Activated T-cell treated with anti-CD3 and anti-CD28 coated beads for 4 hours (primary cell): ENCODE results near the gene GC.
"Not testable (repeated sequence)": the region's sequence is repeated elsewhere in the genome, so short reads cannot be mapped to it uniquely, and the experiment has no call there.

Source experiments
- DNase-seq: peaks from one replicate; pipeline ENCODE4 v3.0.0-alpha.2; 2020

The GC gene, protein sequence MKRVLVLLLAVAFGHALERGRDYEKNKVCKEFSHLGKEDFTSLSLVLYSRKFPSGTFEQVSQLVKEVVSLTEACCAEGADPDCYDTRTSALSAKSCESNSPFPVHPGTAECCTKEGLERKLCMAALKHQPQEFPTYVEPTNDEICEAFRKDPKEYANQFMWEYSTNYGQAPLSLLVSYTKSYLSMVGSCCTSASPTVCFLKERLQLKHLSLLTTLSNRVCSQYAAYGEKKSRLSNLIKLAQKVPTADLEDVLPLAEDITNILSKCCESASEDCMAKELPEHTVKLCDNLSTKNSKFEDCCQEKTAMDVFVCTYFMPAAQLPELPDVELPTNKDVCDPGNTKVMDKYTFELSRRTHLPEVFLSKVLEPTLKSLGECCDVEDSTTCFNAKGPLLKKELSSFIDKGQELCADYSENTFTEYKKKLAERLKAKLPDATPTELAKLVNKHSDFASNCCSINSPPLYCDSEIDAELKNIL

DNA sequence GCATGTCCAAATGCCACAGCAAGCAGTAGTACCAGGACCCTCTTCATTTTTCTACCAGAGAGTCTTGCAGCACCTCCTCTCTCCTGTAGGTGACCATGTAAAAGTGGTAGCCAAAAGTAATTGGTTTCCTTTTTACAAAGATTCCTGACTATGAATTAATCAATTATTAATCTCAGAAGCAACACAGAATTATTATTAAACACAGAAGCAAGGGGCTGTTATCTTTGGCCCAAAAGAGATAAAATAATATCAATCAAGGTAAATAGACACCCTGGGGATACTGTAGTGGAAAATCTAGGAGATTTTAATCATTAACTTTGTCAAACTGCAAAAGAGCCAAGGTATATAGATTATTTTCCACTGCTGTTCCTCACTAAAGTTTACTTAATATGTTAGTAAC lies at the start of gene GC:
Gene GC (minus strand): TSS at position 108 of the 400 bp plus-strand sequence. CDS start 61 bp downstream, at position 47.
- no peak for DNase-seq

DNA sequence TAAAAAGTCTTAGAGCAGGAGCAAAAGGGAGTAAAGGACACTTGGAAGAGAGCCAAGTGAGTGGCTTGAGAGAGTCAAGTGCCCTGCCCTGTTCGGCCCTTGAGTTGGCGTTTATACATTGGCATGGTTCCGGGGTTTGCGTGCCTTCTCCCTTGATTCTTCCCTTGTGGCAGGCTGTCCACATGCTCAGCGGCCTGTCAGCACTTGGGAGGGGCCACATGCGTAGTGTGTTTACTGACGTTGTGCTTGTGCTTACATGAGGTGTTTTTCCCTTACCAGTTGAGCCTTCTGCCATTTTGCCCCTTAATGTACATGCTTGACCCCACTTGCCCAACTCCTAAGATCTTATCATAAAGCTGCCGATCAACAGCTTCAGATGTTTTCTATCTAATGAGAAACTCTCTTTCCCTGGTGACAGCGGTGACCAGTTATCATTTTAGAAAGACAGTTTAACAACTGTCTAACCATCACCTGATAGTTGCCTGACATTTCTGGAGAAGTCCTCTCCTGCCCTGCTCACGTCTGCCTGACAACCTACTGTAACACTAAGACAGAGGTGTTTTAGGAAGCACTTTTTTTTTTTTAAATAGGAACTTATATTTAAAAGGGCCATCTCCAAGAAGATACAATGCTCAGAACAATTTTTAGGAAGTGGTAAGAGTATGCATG lies 49.5 kb upstream of the GC start:
- no peak for DNase-seq

DNA sequence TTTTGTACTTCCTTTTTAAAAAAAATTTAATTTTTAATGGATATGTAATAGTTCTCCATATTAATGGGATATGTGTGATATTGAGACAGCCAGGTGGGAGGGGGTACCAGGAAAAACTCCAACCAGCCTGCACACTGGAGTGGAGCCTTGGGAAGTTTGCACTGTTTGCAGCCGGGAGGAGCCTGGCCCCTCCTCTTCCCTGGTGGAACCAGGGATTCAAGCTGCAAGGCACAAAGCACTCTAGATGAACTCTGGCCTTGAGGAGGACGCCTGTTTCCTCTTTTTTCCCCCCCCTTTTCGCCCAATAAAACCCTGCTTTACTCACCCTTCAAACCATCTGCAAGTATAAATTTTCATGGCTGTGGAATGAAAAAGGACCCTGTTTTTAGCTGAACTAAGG lies 48.2 kb upstream of the GC start:
- DNase-seq, result no peak

DNA sequence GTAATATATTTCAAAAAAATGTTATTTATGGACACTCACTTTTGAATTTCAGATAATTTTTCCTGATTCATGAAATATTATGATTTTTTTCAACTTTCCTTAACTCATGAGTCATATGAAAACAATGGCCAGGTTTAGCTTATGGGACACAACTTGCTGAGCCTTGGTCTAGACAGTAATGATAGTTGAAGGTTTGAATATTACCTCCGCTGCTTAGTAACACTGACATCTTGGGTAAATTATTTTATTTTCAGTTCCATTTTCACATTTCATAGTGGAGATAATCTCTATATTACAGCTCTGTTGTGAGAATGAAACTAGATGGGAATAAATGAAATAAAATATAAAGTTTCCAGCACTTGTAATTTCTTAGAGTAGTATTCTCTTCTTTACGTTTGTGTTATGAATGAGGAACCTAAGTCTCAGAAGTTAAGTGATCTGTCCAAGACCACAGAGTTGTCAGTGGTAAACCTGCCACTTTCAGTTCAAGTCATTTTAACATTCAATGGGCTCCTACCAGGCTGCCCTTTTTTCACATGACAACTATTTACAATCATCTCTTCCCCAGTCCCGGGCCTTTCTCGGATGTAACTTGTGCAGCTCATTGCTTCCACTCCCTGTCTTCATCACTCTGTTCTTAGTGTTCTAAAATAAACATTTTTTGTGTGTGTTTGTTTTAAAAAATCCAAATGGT lies 46.8 kb upstream of the GC start:
- DNase-seq, result no peak

DNA sequence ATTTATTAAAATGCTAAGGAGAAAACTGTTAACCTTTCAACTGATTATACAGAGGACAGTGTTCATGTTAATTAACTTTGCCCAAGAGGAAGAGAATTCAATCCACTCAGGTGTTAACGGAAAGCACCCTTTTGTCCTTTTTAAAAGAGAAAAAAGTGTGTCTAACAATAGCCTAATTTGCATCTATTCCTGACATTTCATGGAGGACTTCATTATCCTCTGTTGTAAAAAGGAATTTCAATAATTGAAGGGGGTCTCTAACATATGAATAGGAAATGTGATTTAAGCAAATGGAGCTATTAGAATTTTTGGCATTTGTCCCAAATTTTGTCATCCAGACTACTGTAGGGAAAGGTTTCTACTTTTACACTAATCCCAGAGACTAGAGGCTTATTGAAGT lies 44.6 kb upstream of the GC start:
- DNase-seq, result no peak

DNA sequence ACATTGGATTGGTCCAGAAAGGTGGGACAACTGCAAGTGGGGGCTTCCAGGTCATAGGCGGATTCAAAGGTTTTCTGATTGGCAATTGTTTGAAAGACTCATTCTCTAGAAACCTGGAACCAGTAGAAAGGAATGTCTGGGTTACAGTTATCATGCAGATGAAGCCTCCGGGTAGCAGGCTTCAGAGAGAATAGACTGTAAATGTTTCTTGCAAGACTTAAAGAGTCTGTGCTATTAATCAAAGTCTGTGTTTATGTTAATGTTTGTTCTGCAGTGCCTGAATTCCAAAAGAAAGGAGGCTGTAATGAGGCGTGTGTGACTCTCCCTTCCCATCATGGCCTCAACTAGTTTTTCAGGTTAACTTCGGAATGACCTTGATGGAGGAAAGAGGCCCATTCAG lies 43.9 kb upstream of the GC start:
- DNase-seq, result no peak

DNA sequence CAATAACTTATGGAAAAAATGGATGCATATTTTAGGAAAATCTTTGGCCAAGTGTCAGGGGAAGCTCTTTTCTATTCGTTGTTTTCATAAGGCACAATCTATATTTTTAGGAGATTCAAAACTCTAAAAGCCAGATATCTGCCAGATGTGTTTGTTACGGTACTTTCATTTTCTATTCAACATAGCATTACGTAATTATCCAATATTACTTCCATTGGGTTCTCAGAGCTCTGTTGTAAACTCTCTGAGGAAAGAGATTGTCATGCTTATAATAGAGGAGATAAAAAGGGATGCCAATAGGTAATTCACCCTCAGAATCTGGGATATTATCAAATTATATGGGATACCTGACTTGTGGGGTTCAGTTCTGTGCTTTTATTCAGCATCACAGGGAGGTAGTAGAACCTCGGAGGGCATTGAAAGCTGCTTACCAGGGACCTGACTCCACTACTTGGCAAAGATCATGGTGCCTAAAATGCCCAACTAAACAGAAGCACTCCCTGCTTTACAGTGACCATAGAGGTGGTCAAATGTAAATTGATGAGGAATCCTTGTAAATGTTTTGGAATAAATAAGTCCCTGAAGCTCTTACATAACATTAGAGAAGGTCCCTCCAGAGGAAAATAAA lies 32.9 kb upstream of the GC start:
- no peak for DNase-seq

DNA sequence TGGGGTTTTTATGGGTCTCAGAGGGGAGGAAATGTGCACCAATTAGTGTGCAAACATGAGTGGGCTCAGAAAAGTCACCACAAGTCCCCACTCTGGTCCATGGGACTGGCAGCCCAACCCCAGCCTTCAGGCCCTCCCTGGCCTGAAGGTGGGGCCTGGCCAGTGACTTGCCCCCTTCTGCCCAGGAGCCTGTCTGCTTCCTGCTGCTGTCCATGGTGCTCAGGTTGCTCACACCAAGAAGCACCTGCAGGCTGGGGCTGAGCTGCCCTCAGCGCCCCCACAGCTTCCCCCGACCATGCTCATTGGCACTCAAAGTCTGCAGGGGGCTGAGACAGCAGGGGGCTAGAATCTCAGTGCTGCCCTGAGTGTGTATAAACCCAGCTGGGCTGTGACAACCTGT lies 30.6 kb upstream of the GC start:
- DNase-seq, result no peak

DNA sequence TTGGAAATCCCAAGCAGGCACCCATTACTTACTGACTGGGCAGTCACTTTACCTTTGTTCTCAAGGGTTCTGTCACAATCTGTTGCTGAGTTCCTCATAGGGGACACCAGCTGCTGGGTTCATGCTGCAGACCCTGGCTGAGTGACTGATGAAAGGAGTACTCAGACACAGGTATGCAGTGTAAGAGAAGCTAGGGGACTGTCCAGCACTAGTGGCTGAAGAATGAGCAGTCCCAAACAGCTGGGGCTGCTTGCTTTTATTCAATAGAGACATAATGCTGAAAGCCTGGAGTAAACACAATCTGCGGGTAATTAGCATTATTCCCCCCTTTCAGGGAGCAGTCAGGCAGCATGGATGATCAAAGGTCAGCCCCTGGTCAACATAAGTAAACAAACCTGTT lies 25.9 kb upstream of the GC start:
- not testable (repeated sequence) for DNase-seq

DNA sequence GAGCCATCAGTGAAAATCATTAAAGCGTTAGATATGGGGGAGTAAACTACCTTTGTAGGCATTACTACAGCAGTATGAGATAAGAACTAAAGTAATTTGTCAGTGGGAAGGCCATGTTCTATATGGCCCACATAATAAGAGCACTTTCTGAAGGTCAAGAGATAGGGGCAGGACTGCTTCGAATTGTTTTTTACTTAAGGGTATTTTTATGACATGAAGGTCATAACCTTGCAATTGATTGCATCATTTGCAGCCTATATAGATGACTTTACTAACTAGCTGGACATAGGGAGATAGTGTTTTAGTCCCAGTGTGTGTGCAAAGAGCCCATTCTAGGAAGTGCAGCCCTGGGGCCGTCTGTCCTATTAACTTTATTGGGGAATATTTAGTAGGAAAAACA lies 23.6 kb upstream of the GC start:
- no peak for DNase-seq

DNA sequence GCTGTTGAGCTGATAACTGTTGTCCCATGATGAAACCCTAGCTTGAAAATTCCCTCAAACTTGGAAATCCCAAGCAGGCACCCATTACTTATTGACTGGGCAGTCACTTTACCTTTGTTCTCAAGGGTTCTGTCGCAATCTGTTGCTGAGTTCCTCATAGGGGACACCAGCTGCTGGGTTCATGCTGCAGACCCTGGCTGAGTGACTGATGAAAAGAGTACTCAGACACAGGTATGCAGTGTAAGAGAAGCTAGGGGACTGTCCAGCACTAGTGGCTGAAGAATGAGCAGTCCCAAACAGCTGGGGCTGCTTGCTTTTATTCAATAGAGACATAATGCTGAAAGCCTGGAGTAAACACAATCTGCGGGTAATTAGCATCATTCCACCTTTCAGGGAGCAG lies 21.4 kb upstream of the GC start:
- not testable (repeated sequence) for DNase-seq

DNA sequence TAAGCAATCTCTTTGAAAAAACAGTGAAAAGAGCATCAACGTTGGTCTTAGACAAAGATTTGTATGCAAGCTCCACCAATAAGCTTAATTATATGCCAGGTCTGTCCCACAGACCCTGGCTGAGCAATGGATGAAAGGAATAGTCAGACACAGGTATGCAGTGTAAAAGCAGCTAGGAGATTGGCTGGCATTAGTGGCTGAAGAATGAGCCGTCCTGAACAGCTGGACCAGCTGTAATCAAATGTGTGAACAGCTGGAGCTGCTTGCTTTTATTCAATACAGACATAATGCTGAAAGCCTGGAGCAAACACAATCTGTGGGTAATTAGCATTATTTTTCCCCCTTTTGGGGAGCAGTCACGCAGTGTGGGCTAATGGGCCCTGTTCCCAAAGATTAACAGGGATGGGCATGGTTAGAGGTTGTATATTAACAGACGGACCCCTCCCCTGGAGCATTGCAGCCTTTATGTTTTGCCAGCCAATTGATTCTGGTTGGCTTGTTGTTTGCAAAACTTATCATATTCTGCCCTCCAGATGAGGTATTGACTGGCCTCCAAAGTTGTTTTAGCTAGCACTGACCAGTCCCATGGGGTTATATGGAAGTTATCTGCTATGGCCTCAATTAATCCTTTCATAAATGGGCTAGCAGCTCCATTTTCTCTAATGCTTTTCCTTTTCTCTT lies 20.3 kb upstream of the GC start:
- not testable (repeated sequence) for DNase-seq

DNA sequence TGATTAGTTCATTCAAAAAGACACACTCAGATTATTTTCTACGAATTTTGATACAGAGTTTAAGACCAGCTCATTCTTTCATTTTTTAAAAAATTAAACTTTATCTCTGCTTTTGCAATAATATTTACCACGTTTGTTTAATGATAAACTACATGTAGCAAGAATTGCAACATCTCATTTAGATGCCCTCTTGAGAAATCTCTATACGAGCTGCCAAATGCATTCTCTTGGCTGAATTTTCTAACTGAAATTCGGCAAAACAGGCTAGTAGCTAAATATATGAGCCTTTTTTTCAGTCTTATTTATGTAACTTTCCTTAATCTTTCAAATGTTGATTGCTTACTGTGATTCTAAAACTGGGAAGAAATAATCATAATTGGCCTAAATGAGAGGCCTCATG lies 2.1 kb upstream of the GC start:
- no peak for DNase-seq

DNA sequence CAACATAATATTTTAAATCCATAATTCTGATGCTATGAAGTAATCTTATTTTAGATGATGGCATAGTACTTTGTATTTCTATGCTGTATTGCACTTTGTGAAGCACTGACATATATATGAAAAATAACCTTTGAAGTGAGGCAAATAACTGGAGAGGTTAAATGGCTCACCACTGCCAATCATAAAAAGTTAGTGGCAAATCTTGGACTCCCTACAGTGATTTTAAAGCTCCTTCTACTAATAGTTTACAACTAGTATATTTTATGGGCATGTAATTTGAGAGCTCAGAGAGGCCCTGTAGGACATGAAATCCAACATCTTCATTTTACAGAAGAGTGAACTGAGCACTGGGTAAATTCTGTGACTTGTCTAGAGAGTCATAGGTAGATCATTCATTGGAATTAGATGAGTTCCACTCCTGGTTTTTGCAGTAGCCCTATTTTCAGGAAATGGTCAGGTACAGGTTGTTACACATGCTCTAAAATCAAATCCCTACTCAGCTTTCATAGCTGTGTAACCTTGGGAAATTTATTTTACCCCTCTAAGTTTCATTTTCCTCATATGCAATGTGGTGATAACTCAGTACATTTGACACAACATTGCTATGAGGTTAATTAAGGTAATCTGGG lies 804 bp upstream of the GC start:
- no peak for DNase-seq

DNA sequence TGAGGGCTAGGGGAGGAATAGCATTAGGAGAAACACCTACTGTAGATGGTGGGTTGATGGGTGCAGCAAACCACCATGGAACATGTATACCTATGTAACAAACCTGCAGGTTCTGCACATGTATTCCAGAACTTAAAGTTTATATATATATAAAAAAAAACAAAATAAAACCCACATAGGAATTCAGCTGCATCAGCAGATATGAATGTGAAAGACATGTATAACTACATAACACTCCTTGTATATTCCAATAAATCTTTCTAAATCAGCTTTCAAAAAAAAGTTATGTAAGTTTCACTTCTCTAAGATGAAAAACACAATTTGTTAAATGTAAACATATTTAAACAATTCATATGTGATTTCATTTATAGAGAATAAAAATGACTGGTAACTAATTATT lies 6.0 kb downstream of the GC start:
- DNase-seq, result no peak

DNA sequence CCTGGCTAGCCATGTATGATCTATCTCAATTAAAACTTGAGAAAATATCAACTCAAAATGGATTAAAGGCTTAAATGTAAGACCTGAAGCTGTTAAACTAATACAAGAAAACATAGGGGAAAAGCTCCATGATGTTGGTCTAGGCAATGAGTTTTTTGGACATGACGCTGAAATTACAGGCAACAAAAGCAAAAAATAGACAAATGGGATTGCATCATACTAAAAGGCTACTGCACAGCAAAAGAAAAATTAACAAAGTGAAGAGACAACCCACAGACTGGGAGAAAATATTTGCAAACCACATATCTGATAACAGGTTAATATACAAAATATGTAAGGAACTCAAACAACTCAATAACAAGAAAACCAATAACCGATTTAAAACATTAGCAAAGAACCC lies 8.4 kb downstream of the GC start:
- no peak for DNase-seq

DNA sequence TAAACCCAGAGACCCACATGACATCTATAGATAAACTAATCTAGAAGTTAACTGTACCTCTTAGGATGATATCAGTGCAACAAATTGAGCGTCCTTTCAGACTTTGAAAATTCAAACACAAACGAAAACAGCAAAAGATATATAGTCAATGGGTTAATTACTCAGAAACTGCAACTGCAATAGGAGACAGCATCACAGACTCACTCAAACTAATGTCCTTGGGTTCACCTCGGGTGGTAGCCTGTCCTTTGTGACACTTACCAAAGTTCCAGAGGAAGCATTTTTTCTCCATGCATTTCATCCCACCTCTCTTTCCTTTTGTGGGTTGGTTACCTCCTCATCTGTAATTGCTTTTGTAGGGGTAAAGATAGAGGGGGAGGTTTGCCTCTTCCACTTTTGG lies 9.7 kb downstream of the GC start:
- no peak for DNase-seq

DNA sequence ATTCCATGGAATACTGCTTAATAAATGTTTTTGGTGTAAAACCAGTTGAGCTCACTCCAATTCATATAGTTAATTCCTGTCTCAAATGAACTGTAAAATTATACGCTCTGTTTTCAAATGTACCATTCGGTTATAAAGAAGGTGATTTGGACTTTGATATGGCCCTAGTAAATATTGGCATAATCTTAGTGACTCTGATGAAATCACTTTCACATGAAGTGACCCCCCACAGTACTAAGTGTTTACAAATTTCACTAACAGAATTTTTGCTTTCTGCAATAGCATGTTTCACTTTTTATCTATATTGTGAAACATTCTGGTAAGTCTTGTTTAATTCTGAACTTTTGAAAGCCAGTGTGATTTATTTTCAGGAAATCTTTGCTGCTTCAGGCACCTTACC lies 10.9 kb downstream of the GC start:
- DNase-seq, result no peak

DNA sequence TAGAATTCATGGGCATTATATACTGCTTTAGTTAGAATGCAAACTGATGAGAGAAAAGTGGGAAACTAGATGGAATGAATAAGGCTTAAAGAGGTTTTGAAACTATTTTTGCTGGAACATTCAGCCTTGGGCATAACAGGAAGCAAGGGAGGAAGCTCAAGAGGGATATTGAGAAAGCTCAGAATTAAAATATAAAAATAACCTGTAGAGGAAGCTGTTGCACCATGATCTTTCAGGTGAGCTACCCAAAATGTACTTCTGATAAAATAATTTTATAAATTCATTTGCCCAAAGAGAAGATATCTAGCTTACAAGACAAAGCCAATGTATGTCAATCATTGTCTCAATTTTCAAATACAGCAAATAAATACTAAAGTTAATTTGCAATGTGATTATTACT lies 11.3 kb downstream of the GC start:
- DNase-seq, result no peak

DNA sequence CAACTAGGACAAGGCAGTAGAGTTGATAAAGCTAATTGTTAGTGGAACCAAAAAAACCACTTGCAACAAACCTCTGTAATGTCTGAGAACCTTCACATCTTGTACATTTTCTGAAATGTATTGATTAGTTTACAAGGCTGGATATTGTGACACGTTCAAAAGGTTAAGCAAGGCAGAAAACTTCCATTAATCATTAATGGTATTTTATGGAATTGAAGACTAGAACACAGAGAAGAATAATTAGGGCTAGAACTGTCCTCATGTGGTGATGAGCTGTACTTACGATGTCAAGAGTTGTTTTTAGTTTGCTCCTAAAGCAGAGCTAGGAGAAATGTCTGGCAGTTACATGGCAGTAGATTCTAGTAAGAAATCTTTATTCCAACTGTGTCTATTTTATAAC lies 12.3 kb downstream of the GC start:
- no peak for DNase-seq

DNA sequence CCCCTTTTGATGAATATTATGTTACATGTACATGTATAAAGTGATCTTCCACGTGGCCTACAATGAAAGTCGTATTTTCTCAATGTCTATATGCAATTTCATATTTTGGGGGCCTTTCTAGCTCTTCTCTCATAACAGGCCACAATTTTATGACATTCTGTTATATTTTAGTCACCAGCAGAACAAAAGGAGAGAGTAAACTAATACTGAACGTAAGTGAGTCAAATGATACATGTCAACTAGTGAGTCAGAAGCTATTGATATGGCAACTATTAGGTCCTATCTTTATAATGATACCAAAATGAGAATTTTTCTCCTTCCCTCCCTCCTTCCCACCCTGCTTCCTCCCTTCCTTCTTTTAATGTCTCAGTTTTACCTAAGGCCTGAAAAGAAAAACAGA lies 14.4 kb downstream of the GC start:
- DNase-seq, result no peak

DNA sequence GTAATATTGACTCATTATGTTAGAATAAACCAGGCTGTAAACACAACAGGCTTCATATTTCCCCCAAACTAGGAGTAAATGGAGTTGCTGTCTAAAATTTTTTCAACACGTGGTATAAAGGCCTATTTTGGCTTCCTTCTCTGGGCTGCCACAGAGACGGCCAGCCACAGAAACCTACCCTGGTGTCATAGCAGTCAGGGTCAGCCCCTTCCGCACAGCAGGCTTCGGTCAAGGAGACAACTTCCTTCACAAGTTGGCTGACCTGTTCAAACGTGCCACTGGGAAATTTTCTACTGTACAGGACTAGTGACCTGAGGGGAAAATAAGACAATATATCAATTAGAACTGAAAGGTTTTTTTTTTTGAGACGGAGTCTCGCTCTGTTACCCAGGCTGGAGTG lies 15.8 kb downstream of the GC start:
- no peak for DNase-seq
